Colonic mucosa (tissue), 4 donors: ENCODE measurements around the gene CELA1. TPM values are rescaled to one million over a fixed set of nuclear protein-coding genes. Genes with fewer than 3 reads are reported as not detected.
A peak's percentile ranks its signal among the peaks of the same experiment; 100 is the strongest.

Experiments used
- DNase-seq: peaks from one replicate; pipeline ENCODE4 v3.0.0-alpha.2; 2020
- H3K27ac ChIP-seq: fragments of 200-600 bp; one replicate; pipeline ENCODE4 v1.8.0; 2021
- H3K27me3 ChIP-seq: fragments of 200-600 bp; one replicate; pipeline ENCODE4 v1.8.0; 2021
- H3K36me3 ChIP-seq: fragments of 200-600 bp; one replicate; pipeline ENCODE4 v1.8.0; 2021
- H3K4me1 ChIP-seq: fragments of 200-600 bp; one replicate; pipeline ENCODE4 v1.8.0; 2021; ENCODE audit warnings: mild to moderate bottlenecking
- H3K4me3 ChIP-seq: fragments of 200-600 bp; one replicate; pipeline ENCODE4 v1.8.0; 2021
- H3K9ac ChIP-seq, 2 donors: one replicate each; pipeline ENCODE4 v1.7.0; 2013; ENCODE audit warnings: control low read depth in 2 of 2, low read depth in 2 of 2, low read length in 2 of 2
- H3K9me3 ChIP-seq: fragments of 200-600 bp; one replicate; pipeline ENCODE4 v1.8.0; 2021
- CTCF ChIP-seq: fragments of 200-600 bp; IDR thresholded peaks from one replicate; pipeline ENCODE4 v1.8.0; 2022; ENCODE audit warnings: antibody characterized with exemption, mild to moderate bottlenecking
- intact Hi-C: fragments of 100-400 bp; cut with DNase I; formaldehyde crosslinking; loops from one replicate; pipeline ENCODE4 v1.14.1; 2022
- total RNA-seq, 2 donors: library from RNA; stranded (reverse); fragmentation: NEBNext Ultra II Directional in 1 of 2; extraction: Animal tissue kit (Norgen Biotek cat#: 25700) in 1 of 2; gene quantifications; one replicate each; pipeline ENCODE4 v1.2.1, GENCODE V29; 2021
- donor health status: healthy.
- donor health status: DM: no; HTN: no; CAD: no.
- donor health status: DM: no; HTN: no; CAD: no.

The CELA1 gene
- total RNA-seq, 2 donors from 2014 or later, result not detected

- Histone ChIP-seq H3K27ac (peak within 1 kb of the TSS; percentile 38), H3K36me3 (no peaks in the 10 kb centered on the region), H3K27me3 (no peaks in the 10 kb centered on the region), H3K9ac (peak within 1 kb of the TSS; percentile 71 to 87), H3K4me3 (peak within 1 kb of the TSS; percentile 61), H3K9me3 (no peaks in the 10 kb centered on the region), H3K4me1 (peaks cover 7% of the 10 kb centered on the region)
- no peak for TF ChIP-seq CTCF
- intact Hi-C loops, result no loop called here
- DNase-seq, result peak; percentile 85
Measured at GRCh38 chr12:51391283-51392123, 45.0 kb upstream of the CELA1 start, which contains the start of gene GALNT6. TSS of gene GALNT6 (minus strand) at chr12:51391406. CDS start at chr12:51379781, 11,625 bp downstream.

GRCh38 chr12:51390891-51391282 is 44.4 kb upstream of the CELA1 start:
- peak overlapping the region; percentile 71 to 87 for H3K9ac ChIP-seq
- peak; percentile 47 for DNase-seq
- H3K27me3 ChIP-seq, result no peaks in the 10 kb centered on the region
- H3K4me3 ChIP-seq, result peak overlapping the region; percentile 61
- no peaks in the 10 kb centered on the region for H3K36me3 ChIP-seq
- H3K4me1 ChIP-seq, result peaks cover 7% of the 10 kb centered on the region
- peak overlapping the region; percentile 38 for H3K27ac ChIP-seq
- intact Hi-C loops, result no loop called here
- no peaks in the 10 kb centered on the region for H3K9me3 ChIP-seq
- no peak for TF ChIP-seq CTCF

GRCh38 chr12:51390457-51390856 is 44.0 kb upstream of the CELA1 start:
- Histone ChIP-seq H3K36me3 (no peaks in the 10 kb centered on the region), H3K9me3 (no peaks in the 10 kb centered on the region), H3K4me3 (no peak overlapping the region), H3K9ac (peak overlapping the region in 1 of 2 donors; percentile 87), H3K4me1 (peaks cover 7% of the 10 kb centered on the region), H3K27ac (peak overlapping the region; percentile 38), H3K27me3 (no peaks in the 10 kb centered on the region)
- DNase-seq, result no peak
- intact Hi-C loops, result no loop called here
- TF ChIP-seq CTCF, result no peak

GRCh38 chr12:51389302-51389999 is 43.0 kb upstream of the CELA1 start:
- no peak overlapping the region for H3K4me3 ChIP-seq
- intact Hi-C loops, result no loop called here
- no peaks in the 10 kb centered on the region for H3K36me3 ChIP-seq
- H3K9ac ChIP-seq, result peak overlapping the region in 1 of 2 donors; percentile 19
- peak; percentile 59 for DNase-seq
- H3K27me3 ChIP-seq, result no peaks in the 10 kb centered on the region
- TF ChIP-seq CTCF, result no peak
- no peaks in the 10 kb centered on the region for H3K9me3 ChIP-seq
- peaks cover 7% of the 10 kb centered on the region for H3K4me1 ChIP-seq
- no peak overlapping the region for H3K27ac ChIP-seq

- no peak overlapping the region for H3K9ac ChIP-seq
- H3K27me3 ChIP-seq, result no peaks in the 10 kb centered on the region
- H3K4me1 ChIP-seq, result peaks cover 7% of the 10 kb centered on the region
- no peaks in the 10 kb centered on the region for H3K9me3 ChIP-seq
- no peak for DNase-seq
- TF ChIP-seq CTCF, result no peak
- H3K36me3 ChIP-seq, result no peaks in the 10 kb centered on the region
- H3K4me3 ChIP-seq, result no peak overlapping the region
- H3K27ac ChIP-seq, result no peak overlapping the region
- intact Hi-C loops, result no loop called here
Measured at GRCh38 chr12:51388846-51389245, 42.4 kb upstream of the CELA1 start.
